H1 (cell line): ENCODE data around the gene MAGEA1. TPM values are rescaled to one million over a fixed set of nuclear protein-coding genes. Genes with fewer than 3 reads are reported as not detected.
"Not testable (repeated sequence)": the region's sequence is repeated elsewhere in the genome, so short reads cannot be mapped to it uniquely, and the experiment has no call there.

Source experiments
- CTCF ChIA-PET: fragments of 300-600 bp; sonication (Branson Sonifier 250); formaldehyde crosslinking; loops from one replicate; lab custom pipeline; 2021; ENCODE audit not compliant: partially characterized antibody; lab: Charles Lee
- POLR2A ChIA-PET: fragments of 300-600 bp; sonication (Branson Sonifier 250); formaldehyde crosslinking; loops from one replicate; lab custom pipeline; 2021; ENCODE audit warnings: inconsistent platforms; ENCODE audit not compliant: partially characterized antibody; lab: Charles Lee
- DNase-seq, 2 experiments: peaks; one replicate each; pipeline versions ENCODE4 v3.0.0 to v3.0.0-alpha.2; 2010 to 2022; ENCODE audit warnings: low spot score in 2 of 2, low read depth in 1 of 2, mixed read lengths in 1 of 2
- FAIRE-seq: peaks from 2 replicates; lab custom pipeline; 2011; peaks lifted over from hg19 to GRCh38; lab: Jason Lieb, UNC
- H2AFZ ChIP-seq: 2 replicates; pipeline ENCODE4 v1.8.1; 2012; ENCODE audit warnings: low read length, inconsistent platforms
- H2AK5ac ChIP-seq: 2 replicates; pipeline ENCODE4 v1.6.1; 2013; ENCODE audit warnings: low read depth, low read length
- H2BK120ac ChIP-seq: replicated peaks from 2 replicates; pipeline ENCODE3; 2013; ENCODE audit warnings: low read depth, low read length, inconsistent platforms
- H2BK12ac ChIP-seq: 2 replicates; pipeline ENCODE4 v1.6.1; 2013; ENCODE audit warnings: low read depth, low read length
- H2BK15ac ChIP-seq: 2 replicates; pipeline ENCODE4 v1.6.1; 2013; ENCODE audit warnings: low read length
- H2BK20ac ChIP-seq: 2 replicates; pipeline ENCODE4 v1.6.1; 2013; ENCODE audit warnings: low read length
- H2BK5ac ChIP-seq: 2 replicates; pipeline ENCODE4 v1.6.1; 2013; ENCODE audit warnings: low read depth, low read length
- H3K14ac ChIP-seq: 2 replicates; pipeline ENCODE4 v1.6.1; 2013; ENCODE audit warnings: inconsistent platforms; ENCODE audit not compliant: insufficient read length
- H3K18ac ChIP-seq: 2 replicates; pipeline ENCODE4 v1.6.1; 2013; ENCODE audit warnings: low read length; ENCODE audit errors: extremely low read depth
- H3K23ac ChIP-seq: 2 replicates; pipeline ENCODE4 v1.6.1; 2013; ENCODE audit warnings: inconsistent platforms; ENCODE audit not compliant: insufficient read length
- H3K23me2 ChIP-seq: 2 replicates; pipeline ENCODE4 v1.6.1; 2013; ENCODE audit warnings: low read depth, low read length
- H3K27ac ChIP-seq: 2 replicates; pipeline ENCODE4 v1.6.1; 2011; ENCODE audit warnings: low read depth, low read length, inconsistent platforms
- H3K27me3 ChIP-seq, 4 experiments: replicated peaks in 1 of 4; 1 replicate in 1 of 4; 2 replicates in 3 of 4; pipeline versions ENCODE4 v1.6.1 to v1.8.1; 2011 to 2013; ENCODE audit warnings: low read length in 3 of 4, mild to moderate bottlenecking in 3 of 4, inconsistent platforms in 2 of 4, mixed read lengths in 2 of 4, moderate library complexity in 1 of 4; ENCODE audit not compliant: control insufficient read depth in 3 of 4, insufficient read depth in 3 of 4; ENCODE audit errors: extremely low read depth in 1 of 4
- H3K36me3 ChIP-seq, 4 experiments: 2 replicates each; pipeline versions ENCODE4 v1.6.1 to v1.8.1; 2011 to 2013; ENCODE audit warnings: mild to moderate bottlenecking in 4 of 4, low read length in 3 of 4, moderate library complexity in 2 of 4, control low read depth in 1 of 4, inconsistent platforms in 1 of 4; ENCODE audit not compliant: insufficient read depth in 4 of 4, control insufficient read depth in 2 of 4
- H3K4ac ChIP-seq: replicated peaks from 2 replicates; pipeline ENCODE3; 2013; ENCODE audit warnings: low read length, low read depth, mixed read lengths, inconsistent platforms; ENCODE audit not compliant: insufficient read length
- H3K4me1 ChIP-seq, 4 experiments: replicated peaks in 1 of 4; 1 replicate in 1 of 4; 2 replicates in 3 of 4; pipeline versions ENCODE4 v1.6.1 to v1.8.1; 2011 to 2013; ENCODE audit warnings: low read length in 3 of 4, inconsistent platforms in 2 of 4, mixed read lengths in 1 of 4; ENCODE audit not compliant: insufficient read depth in 4 of 4, control insufficient read depth in 3 of 4
- H3K4me2 ChIP-seq, 2 experiments: 2 replicates each; pipeline versions ENCODE4 v1.6.1 to v1.8.1; 2011 to 2013; ENCODE audit warnings: low read depth in 2 of 2, low read length in 2 of 2, control low read depth in 1 of 2, inconsistent platforms in 1 of 2, mild to moderate bottlenecking in 1 of 2; ENCODE audit not compliant: insufficient read depth in 1 of 2
- H3K4me3 ChIP-seq, 4 experiments: fragments of 200-600, 300-600 bp in 1 of 4; sonication (generic), shearing (Covaris generic), sonication (Bioruptor Twin) in 1 of 4; 2 replicates each; pipeline versions ENCODE4 v1.5.1 to v1.8.1; 2011 to 2016; ENCODE audit warnings: low read length in 4 of 4, low read depth in 3 of 4, control low read depth in 2 of 4, inconsistent platforms in 2 of 4, mild to moderate bottlenecking in 2 of 4, mixed read lengths in 1 of 4, moderate library complexity in 1 of 4; ENCODE audit not compliant: insufficient read depth in 2 of 4; ENCODE audit errors: extremely low read depth in 1 of 4
- H3K56ac ChIP-seq: replicated peaks from 2 replicates; pipeline ENCODE3; 2013; ENCODE audit warnings: low read depth, mild to moderate bottlenecking, mixed read lengths, low read length, inconsistent platforms; ENCODE audit not compliant: insufficient read length
- H3K79me1 ChIP-seq: 2 replicates; pipeline ENCODE4 v1.6.1; 2013; ENCODE audit warnings: low read depth, low read length, control low read depth
- H3K79me2 ChIP-seq, 2 experiments: 2 replicates each; pipeline versions ENCODE4 v1.6.1 to v1.8.1; 2012 to 2013; ENCODE audit warnings: low read length in 2 of 2, mild to moderate bottlenecking in 2 of 2, inconsistent platforms in 1 of 2; ENCODE audit not compliant: insufficient read depth in 2 of 2, control insufficient read depth in 1 of 2
- H3K9ac ChIP-seq, 4 experiments: replicated peaks in 1 of 4; 1 replicate in 1 of 4; 2 replicates in 3 of 4; pipeline versions ENCODE4 v1.6.1 to v1.8.1; 2011 to 2013; ENCODE audit warnings: low read depth in 3 of 4, low read length in 3 of 4, control low read depth in 2 of 4, mild to moderate bottlenecking in 2 of 4, moderate library complexity in 2 of 4, inconsistent platforms in 1 of 4; ENCODE audit errors: extremely low read depth in 1 of 4
- H3K9me3 ChIP-seq, 2 experiments: 2 replicates each; pipeline versions ENCODE4 v1.6.1 to v1.8.1; 2012 to 2013; ENCODE audit warnings: mild to moderate bottlenecking in 2 of 2, moderate library complexity in 2 of 2, control low read depth in 1 of 2, inconsistent platforms in 1 of 2, low read depth in 1 of 2, low read length in 1 of 2, mixed read lengths in 1 of 2; ENCODE audit not compliant: insufficient read depth in 2 of 2
- H4K20me1 ChIP-seq, 2 experiments: replicated peaks in 1 of 2; 2 replicates each; pipeline versions ENCODE3 to v1.8.1; 2011 to 2013; ENCODE audit warnings: inconsistent platforms in 2 of 2, low read length in 2 of 2, mild to moderate bottlenecking in 1 of 2; ENCODE audit not compliant: insufficient read depth in 2 of 2, control insufficient read depth in 1 of 2
- H4K5ac ChIP-seq: 2 replicates; pipeline ENCODE4 v1.6.1; 2013; ENCODE audit warnings: low read length, low read depth, mixed read lengths, inconsistent platforms; ENCODE audit not compliant: insufficient read length
- H4K8ac ChIP-seq: 2 replicates; pipeline ENCODE4 v1.8.0; 2013; ENCODE audit warnings: mild to moderate bottlenecking, moderate library complexity, low read length, inconsistent platforms; ENCODE audit not compliant: insufficient read depth; ENCODE audit errors: extremely low read depth
- H4K91ac ChIP-seq: replicated peaks from 2 replicates; pipeline ENCODE3; 2013; ENCODE audit warnings: low read length, mixed read lengths, inconsistent platforms; ENCODE audit not compliant: insufficient read length
- WGBS, 2 experiments: shearing (Covaris generic) in 1 of 2; methylation state at CpG; one replicate each; pipeline versions ENCODE4 v1.1.6 to v1.1.7; 2013 to 2015; ENCODE audit warnings: low lambda C conversion rate in 2 of 2, mixed read lengths in 2 of 2, inconsistent platforms in 1 of 2, low coverage in 1 of 2, missing lambda C conversion rate in 1 of 2; ENCODE audit not compliant: insufficient replicate concordance in 2 of 2, insufficient coverage in 1 of 2, insufficient read length in 1 of 2; ENCODE audit errors: extremely low coverage in 1 of 2, missing lambda C conversion rate in 1 of 2; 5-methylcytosine and 5-hydroxymethylcytosine counted together
- polyA plus RNA-seq, 7 experiments: library from polyadenylated mRNA; depleted of rRNA in 3 of 7; stranded (reverse) in 5 of 7; unstranded in 2 of 7; fragments of >200 nt in 5 of 7; fragments of 200-250 nt in 2 of 7; gene quantifications; 1 replicate in 5 of 7; 2 replicates in 1 of 7; 4 replicates in 1 of 7; pipeline versions ENCODE4 v1.2.1 to v1.2.3, GENCODE V29; 2011 to 2013; ENCODE audit warnings: missing spikeins in 2 of 7, mixed read lengths in 2 of 7
- total RNA-seq: library from RNA; stranded (reverse); fragmentation: NEBNext Ultra II Directional; extraction: Animal tissue kit (Norgen Biotek cat#: 25700); gene quantifications from 2 replicates; pipeline ENCODE4 v1.2.1, GENCODE V29; 2021

Gene MAGEA1
- total and polyA plus RNA-seq, 2 of the 8 experiments (the other 6 are each of a cell fraction or from before 2014, with no cell fraction given), result not detected

DNA sequence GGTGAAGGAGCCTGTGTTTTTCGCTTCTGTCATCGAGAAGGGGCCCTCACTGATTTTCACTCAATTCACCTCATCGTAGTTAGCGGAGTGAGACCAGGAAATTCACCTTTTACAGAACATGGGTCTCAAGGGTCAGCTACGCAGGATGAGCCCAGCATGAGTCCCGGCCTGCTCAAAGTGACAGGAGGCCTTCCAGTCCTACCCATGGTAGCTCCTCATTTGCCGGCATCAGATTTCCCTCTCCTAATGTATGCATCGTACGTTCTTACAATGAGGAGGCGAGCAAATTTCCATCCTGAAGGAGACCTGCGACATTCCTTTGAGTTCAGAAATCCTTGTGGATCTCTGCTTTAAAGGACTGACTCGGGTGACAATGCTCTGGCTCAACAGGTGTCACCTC is 46.2 kb upstream of the MAGEA1 start:
- H2BK12ac ChIP-seq, H3K4me1 ChIP-seq, H3K18ac ChIP-seq, H3K56ac ChIP-seq, H4K8ac ChIP-seq, H4K5ac ChIP-seq, H2AFZ ChIP-seq, H4K91ac ChIP-seq, H2BK5ac ChIP-seq, H3K23me2 ChIP-seq, H3K23ac ChIP-seq, H3K27me3 ChIP-seq, POLR2A ChIA-PET, H2BK15ac ChIP-seq, H3K9me3 ChIP-seq, H3K4ac ChIP-seq, H3K14ac ChIP-seq, H2BK120ac ChIP-seq, H2BK20ac ChIP-seq, H3K4me2 ChIP-seq, H3K36me3 ChIP-seq, CTCF ChIA-PET, FAIRE-seq, H3K4me3 ChIP-seq, H3K27ac ChIP-seq, H3K9ac ChIP-seq, H3K79me2 ChIP-seq, H4K20me1 ChIP-seq, H2AK5ac ChIP-seq, DNase-seq, H3K79me1 ChIP-seq: not testable (repeated sequence)
- no CpG with 5 or more reads among the region's 12 CpGs for WGBS, 2 experiments

DNA sequence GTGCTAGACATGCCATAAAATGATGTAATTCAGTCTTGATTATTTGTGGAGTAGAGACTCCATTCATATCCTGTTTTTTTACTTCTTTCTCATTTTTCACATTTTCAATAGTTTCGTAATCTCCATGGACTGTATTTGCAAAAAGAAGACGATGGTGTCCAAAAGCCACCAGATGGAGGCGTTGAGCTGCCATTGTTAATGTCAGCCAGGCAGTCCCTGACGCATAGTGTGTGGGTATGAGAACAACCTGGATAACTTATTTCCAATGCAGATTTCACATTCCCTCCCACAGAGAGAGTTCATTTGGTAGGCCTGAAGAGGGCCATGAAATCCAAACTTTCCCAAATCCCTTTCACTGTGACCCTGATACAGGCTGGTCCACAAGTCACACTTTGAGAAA is 40.0 kb upstream of the MAGEA1 start:
- H4K20me1 ChIP-seq, H2AFZ ChIP-seq, H3K4me3 ChIP-seq, H3K4ac ChIP-seq, H3K79me2 ChIP-seq, H3K4me2 ChIP-seq, H3K56ac ChIP-seq, H3K4me1 ChIP-seq, H3K36me3 ChIP-seq, H2AK5ac ChIP-seq, H3K27me3 ChIP-seq, H4K5ac ChIP-seq, H3K79me1 ChIP-seq, H2BK120ac ChIP-seq, H2BK20ac ChIP-seq, H3K27ac ChIP-seq, H4K8ac ChIP-seq, H4K91ac ChIP-seq, POLR2A ChIA-PET, CTCF ChIA-PET, H3K9ac ChIP-seq, H3K9me3 ChIP-seq, DNase-seq, H3K23me2 ChIP-seq, H2BK15ac ChIP-seq, H3K18ac ChIP-seq, H3K23ac ChIP-seq, H3K14ac ChIP-seq, H2BK5ac ChIP-seq, H2BK12ac ChIP-seq: not testable (repeated sequence)
- WGBS, 2 experiments, result no CpG with 5 or more reads among the region's 4 CpGs
- peak; percentile 99 for FAIRE-seq
